Measurements from ENCODE around the gene NR1H3.

The NR1H3 gene

DNA sequence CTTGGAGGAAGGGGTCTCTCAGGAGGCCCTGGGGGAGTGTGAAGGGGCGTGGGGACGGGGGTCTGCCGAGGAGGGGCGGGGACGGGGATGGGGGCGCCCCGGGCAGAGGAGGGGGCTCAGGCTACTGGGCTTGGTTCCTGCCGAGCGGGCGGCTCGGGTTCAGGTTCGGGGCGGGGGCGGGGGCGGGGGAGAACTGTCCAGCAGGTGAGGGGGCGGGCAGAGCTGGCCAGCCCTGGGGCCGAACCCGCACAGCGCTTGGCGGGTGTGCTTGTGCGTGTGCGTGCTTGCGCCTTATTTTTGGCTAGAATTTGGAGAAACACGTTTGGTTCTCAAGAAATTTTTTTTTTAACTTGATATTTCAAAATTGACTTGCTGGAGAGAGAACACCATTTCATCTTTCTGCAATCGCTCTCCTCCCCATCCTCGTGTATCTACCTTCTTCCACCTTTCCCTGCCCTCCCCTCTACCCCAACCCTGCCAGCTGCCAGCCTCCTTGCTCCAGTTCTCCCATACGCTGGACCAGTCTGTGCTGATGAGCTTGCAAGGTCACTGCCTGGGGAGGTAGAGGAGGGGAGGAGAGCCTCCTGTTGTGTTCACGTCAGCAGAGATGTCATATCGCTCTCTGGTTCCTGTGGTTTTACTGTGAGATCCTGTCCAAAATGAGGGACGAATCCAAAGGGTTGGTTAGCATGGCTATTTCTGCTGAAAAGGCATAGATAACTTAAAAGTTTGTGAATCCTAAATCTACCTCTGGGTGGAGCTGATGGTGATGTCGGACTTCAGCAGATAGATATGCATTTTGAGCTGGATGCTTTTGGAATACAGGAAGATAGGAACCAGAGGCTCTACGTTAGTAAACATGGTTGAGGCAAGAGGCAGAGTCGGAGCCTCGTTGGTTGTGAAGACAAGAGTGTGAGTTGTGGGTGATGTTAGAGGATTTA lies 12.8 kb downstream of the NR1H3 start:
- no peak for DNase-seq

DNA sequence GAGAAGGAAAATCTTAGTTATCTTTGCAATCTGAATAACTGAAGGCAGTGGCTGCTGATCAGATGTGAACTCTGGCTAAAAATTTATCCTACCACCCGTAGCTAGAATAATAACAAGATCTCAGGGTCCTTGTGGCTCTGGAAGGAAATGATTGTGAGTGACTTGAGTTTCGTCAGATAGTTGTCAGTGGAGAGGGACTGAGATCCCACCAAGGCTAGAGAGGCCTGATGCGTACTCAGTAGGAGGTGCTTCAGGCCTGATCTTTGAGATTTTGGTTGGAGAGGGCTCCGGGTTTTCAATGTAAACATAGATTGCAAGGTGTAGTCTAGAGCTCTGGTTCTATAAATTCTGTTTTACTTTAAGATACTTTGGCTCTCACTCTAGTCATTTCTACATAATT lies 13.5 kb downstream of the NR1H3 start:
- no peak for DNase-seq

DNA sequence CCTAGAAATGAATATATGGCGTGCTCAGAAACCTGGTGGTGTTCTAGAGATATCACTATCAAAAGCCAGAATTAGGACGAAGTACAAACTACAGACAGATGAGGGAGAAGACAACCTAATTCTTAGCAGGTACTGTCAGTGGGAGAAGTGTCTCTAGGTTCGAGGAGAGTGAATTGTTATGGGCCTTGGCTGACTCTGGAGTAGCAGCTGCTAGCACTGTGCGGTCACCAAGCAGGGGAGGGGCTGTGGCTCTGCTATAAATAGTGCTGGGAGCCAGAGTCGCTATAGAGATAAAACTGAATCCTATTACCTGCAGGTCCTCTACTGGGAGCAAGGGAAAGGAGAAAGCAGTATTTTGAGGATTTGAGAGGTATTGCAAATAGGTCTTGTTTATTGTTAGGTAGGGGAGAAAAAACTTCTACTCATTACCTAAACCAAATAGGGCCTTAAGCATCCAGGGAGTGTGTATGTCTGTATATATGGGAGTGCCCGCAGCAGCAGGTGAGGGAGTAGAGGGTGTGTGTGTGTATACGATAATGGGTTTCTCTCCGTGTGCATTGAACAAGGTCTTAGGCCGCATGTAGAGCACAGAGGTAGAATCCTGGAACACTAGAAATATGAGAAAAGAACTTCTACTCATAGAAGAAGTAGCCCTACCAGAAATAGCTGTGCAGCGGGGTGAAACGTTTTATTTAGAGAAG lies 14.3 kb downstream of the NR1H3 start:
- DNase-seq: peak; percentile 29

DNA sequence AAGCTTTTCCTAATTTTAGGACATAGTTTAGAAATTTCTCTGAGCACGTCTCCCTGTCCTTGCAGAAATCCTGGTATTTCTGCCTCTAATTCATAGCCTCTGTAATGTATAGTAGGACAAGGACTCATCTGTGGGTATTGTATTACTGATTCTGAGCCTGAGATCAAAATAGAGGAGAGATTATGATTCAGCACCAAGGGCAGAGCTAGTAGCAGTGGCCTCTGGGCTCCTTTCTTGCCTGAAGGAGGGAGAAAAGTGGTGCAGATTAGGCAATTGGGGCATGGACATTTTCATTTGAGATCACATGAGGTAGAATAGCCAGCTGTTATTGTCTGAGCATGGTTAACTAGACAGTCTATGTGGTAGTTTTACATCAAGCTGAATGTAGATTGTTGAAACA lies 14.9 kb downstream of the NR1H3 start:
- no peak for DNase-seq

GRCh38 chr11:47274495-47275235 lies 16.9 kb downstream of the NR1H3 start:
- no peak for DNase-seq

DNA sequence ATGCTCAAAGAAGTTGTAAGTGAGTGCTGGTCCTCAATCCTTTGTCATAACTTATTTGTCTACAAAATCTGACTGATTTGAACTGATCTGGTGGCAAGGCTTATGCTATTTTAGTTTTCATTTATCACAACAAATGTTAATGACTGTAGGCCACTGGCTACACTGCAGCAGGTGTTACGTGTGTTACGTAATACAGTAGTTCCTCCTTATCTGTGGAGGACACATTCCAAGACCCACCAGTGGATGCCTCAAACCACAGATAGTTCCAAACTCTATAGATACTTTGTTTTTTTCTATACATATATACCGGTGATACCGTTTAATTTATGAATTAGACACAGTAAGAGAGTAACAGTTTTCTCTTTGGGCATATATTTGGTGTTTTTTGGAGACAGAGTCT lies 19.1 kb downstream of the NR1H3 start:
- DNase-seq: no peak

DNA sequence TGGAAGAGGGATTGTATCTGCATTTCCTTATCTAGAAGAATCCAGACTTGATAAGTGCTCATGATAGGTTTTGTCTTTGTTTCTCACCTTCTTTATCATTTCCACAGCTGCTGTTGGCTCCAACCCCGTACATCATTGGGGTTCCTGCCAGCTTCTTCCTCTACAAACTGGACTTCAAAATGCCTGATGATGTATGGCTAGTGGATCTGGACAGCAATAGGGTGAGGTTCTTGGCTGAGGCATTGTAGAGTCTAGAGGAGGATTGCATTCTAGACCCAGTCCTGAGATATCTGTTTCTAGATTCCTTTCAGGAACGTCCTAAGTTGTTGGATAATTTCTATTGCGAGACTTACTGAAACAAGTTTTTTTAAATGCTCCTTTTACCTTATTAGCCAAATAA lies 20.3 kb downstream of the NR1H3 start:
- no peak for DNase-seq

DNA sequence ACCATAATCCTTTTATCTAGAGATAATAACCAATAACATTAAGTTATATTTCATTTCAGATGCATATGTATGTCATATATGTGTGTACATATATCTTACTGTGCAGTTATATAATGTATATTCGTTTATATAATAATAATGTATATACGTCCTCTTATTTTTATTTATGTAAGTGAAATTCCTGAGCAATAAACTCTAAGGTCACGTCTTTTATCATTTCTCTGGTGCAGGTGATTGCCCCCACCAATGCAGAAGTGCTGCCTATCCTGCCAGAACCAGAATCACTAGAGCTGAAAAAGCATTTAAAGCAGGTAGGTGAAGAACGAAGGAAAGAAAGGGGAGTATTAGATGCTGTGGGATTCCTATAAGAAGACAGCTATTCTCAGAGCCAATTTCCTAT lies 21.0 kb downstream of the NR1H3 start:
- DNase-seq: no peak

DNA sequence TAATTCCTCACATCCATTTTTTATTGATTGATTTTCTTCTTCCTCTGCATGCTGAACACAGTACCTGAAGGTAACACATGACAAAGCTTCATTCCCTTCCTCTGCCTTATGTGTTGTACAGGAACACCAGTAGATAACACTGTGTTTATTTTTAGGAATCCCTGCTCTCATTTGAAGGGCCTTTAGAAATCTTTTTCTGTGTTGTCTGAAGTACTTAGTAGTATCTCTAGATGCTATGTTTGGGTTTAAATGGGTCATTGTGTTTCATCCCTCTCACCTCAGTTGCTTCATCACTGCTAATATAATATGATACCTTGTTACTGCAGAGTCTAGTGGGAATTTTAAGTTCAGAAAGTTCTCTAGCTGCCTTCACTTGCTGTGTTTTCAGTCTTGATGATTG lies 22.3 kb downstream of the NR1H3 start:
- no peak for DNase-seq

- no peak for DNase-seq
Observed at GRCh38 chr11:47280860-47281259, 23.1 kb downstream of the NR1H3 start.

DNA sequence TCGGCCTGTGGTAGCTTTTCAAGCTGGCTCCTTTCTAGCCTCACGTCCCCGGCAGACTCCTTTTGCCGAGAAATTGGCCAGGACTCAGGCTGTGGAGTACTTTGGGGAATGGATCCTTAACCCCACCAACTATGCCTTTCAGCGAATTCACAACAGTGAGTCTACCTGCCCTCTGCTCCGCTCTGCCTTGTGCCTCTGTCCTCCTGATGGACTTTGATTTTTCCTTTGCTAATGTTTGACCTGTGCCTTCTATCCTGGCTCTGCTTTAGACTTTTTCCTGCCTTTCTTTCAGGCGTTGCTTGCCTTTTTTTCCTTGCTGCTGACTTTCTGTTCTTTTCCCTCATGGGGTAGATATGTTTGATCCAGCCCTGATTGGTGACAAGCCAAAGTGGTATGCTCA lies 24.7 kb downstream of the NR1H3 start:
- DNase-seq: no peak

DNA sequence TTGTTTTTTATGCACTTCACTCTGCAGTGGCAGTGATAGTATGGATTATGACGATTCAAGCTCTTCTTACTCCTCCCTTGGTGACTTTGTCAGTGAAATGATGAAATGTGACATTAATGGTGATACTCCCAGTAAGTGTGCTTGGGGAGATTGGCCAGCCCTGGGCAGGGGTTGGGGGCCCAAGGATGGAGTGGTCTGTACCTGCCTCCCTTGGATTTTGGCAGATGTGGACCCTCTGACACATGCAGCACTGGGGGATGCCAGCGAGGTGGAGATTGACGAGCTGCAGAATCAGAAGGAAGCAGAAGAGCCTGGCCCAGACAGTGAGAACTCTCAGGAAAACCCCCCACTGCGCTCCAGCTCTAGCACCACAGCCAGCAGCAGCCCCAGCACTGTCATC lies 26.4 kb downstream of the NR1H3 start:
- no peak for DNase-seq

GRCh38 chr11:47285969-47286770 lies 28.4 kb downstream of the NR1H3 start:
- DNase-seq: no peak

GRCh38 chr11:47288066-47288465 lies 30.3 kb downstream of the NR1H3 start:
- no peak for DNase-seq

- DNase-seq: no peak
Observed at GRCh38 chr11:47289856-47290255, 32.1 kb downstream of the NR1H3 start.

GRCh38 chr11:47295385-47295784 lies 37.6 kb downstream of the NR1H3 start:
- no peak for DNase-seq

GRCh38 chr11:47296045-47296444 lies 38.2 kb downstream of the NR1H3 start:
- no peak for DNase-seq

- DNase-seq: no peak
Observed at GRCh38 chr11:47299078-47299477, 41.3 kb downstream of the NR1H3 start.

DNA sequence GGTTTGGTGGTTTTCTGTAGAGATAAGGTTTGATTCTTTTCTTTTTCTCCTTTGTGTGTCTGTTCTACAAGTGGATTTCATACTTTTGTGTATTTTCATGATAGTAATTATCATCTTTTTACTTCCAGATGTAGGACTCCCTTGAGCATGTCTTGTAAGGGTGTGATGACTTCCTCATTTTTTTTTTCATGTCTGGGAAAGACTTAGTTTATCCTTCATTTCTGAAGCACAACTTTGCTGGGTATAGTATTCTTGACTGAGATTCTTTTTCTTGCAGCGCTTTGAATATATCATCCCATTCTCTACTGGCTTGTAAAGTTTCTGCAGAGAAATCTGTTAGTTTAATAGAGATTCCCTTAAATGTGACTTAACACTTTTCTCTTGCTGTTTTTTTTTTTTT lies 45.1 kb downstream of the NR1H3 start:
- no peak for DNase-seq

- no peak for DNase-seq
Observed at GRCh38 chr11:47305734-47306483, 48.1 kb downstream of the NR1H3 start.

GRCh38 chr11:47306484-47306844 lies 48.7 kb downstream of the NR1H3 start:
- DNase-seq: no peak
